CD4-positive, alpha-beta T cell treated with Interferon gamma for 1 hour (primary cell): ENCODE data around the gene TMEM101.
"Not testable (repeated sequence)": the region's sequence is repeated elsewhere in the genome, so short reads cannot be mapped to it uniquely, and the experiment has no call there.

Experiments
- DNase-seq: peaks from one replicate; pipeline ENCODE4 v3.0.0-alpha.2; 2020

TMEM101 gene

DNA sequence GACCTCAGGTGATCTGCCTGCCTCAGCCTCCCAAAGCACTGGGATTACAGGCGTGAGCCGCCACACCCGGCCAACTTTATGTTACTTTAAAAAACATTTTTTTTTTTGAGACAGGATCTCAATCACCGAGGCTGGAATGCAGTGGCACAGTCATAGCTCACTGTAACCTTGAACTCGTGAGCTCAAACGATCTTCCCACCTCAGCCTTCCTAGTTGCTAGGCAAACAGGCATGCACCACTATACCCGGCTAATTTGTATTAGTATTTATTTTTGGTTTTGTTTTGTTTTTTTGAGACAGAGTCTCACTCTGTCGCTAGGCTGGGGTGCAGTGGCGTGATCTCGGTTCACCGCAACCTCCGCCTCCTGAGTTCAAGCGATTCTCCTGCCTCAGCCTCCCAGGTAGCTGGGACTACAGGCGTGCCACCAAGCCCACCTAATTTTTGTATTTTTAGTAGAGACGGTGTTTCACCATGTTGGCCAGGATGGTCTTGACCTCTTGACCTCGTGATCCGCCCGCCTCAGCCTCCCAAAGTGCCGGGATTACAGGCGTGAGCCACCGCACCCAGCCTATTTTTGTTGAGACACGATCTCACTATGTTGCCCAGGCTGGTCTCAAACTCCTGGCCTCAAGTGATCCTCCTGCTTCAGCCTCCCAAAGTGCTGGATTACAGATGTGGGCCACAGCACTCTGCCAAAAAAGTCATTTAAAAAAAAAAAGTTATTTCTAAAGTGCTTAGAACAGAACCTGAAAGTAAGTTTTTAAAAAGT lies 42.1 kb downstream of the TMEM101 start:
- not testable (repeated sequence) for DNase-seq

DNA sequence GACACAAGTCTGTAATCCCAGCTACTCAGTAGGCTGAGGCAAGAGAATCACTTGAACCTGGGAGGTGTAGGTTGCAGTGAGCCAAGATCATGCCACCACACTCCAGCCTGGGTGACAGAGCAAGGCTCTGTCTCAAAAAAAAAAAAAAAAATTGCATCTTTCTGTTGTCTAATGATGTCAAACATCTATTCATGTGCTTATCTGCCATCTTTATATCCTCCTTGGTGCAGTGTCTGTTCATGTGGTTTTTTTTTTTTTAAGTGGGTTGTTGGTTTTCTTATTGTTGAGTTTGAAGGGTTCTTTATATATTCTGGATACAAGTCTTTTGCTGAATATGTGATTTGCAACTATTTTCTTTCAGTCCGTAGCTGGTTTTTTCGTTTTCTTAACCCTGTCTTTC lies 43.3 kb downstream of the TMEM101 start:
- DNase-seq: not testable (repeated sequence)

DNA sequence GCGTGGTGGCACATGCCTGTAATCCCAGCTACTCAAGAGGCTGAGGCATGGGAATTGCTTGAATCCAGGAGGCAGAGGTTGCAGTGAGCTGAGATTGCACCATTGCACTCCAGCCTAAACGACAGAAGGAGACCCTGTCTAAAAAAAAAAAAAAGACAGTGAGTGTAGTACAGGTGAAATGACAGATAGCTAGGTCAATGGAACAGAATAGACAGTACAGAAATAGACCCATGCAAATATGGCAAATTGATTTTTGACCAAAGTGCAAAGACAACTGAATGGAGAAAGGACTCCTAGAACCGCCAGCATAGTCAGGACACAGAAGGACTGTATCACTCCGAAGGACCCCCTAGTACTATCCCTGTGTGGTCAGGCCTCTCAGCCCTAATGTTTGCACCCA lies 44.4 kb downstream of the TMEM101 start:
- DNase-seq: no peak

DNA sequence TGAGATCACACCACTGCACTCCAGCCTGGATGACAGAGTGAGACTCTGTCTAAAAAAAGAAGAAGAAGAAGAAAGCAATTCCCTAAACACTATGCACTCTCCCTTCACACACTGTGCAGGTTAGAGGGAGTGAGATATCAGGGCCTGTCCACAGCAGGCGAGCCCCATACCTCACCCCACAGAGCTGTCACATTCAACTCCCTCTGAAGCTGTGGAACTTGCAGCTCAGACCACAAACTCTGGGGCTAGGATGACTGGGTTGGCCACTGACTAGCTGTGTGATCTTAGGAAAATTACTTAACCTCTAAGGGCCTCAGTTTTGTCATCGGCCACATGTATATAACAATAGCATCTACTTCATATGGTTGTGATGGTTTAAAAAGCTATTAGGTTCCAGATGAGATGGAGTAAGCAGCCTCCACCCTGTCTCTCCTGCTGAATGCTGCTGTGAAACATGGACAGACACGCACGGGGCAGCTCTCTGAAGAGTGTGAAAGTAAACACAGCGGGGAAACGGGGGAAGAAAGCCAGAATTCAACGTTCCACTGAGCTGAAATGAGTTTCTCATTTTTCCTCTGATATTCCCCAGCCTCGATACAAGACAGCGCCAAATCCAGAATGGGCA lies 47.4 kb downstream of the TMEM101 start:
- no peak for DNase-seq

DNA sequence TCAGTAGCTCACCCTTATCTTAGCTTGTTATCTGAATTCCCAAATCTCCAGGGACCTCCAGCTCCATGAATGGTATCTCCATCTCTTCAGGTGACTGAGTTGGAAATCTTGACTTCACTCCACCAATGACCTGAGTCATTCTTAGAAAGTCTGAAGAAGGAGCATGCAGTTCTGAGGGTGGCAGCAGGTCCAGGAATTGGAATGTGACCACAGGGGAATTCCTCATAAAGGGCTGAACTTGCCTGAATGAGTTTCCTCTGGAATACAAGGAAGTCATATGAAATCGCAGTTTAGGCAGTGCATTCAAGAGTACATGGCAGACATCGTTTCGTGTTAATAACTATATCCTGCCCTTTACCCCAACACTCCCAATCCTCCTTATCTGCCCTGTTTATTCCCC lies 48.5 kb downstream of the TMEM101 start:
- DNase-seq: no peak

DNA sequence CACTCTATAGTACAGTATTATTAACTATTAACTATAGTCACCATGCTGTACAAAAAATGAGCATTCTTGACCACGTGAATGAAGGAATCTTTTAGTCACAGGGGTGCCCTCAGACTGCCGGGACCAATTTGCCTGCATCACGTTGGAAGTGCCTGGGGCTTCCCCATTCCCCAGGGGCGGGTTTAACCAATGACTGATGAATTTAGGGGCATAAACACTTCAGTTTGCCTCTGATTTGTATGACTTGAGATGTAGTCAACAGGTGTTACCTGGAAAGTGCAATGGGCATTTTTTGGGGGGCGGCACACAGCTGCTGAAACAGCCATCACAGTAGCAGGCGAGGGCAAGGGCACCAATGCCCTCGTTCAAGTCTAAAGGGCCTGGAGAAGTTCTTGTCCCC lies 52.3 kb downstream of the TMEM101 start:
- no peak for DNase-seq

DNA sequence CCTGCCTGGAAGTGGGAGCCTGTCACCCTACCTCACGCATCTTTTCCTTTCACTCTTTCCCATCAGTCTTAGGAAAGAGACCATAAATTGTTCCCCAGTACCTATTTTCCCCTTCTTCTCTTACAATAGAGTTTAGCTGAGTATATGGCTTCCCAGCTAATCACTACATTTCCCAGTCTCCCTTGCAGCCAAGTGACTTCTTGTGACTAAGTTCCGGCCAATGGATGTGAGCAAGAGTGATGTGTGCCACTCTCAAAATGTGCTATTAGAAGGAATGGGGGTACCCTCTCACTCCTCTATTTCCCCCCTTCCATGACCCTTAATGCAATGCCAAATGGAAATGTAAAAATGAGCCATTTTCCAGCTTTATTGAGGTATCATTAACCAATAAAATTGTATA lies 52.8 kb downstream of the TMEM101 start:
- DNase-seq: no peak

DNA sequence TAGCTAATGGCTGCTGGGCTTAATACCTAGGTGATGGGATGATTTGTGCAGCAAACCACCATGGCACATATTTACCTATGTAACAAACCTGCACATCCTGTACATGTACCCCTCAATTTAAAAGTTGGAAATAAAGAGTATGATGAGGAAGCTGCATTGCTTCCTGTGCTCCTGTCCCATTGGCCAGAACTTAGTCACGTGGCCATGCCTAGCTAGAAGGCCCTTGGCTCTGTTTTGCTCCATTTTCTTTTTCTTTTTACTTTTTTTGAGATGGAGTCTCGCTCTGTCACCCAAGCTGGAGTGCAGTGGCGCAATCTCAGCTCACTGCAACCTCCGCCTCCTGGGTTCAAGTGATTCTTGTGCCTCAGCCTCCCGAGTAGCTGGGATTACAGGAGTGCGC lies 53.5 kb downstream of the TMEM101 start:
- DNase-seq: not testable (repeated sequence)
